ENCODE data around the gene GPSM3. TPM values are rescaled to one million over a fixed set of nuclear protein-coding genes. Genes with fewer than 3 reads are reported as not detected.
"Not testable (repeated sequence)": the region's sequence is repeated elsewhere in the genome, so short reads cannot be mapped to it uniquely, and the experiment has no call there.

GPSM3 gene
- total and polyA plus RNA-seq, 4 donors, result 8.1 to 145 (median 47.3) TPM

DNA sequence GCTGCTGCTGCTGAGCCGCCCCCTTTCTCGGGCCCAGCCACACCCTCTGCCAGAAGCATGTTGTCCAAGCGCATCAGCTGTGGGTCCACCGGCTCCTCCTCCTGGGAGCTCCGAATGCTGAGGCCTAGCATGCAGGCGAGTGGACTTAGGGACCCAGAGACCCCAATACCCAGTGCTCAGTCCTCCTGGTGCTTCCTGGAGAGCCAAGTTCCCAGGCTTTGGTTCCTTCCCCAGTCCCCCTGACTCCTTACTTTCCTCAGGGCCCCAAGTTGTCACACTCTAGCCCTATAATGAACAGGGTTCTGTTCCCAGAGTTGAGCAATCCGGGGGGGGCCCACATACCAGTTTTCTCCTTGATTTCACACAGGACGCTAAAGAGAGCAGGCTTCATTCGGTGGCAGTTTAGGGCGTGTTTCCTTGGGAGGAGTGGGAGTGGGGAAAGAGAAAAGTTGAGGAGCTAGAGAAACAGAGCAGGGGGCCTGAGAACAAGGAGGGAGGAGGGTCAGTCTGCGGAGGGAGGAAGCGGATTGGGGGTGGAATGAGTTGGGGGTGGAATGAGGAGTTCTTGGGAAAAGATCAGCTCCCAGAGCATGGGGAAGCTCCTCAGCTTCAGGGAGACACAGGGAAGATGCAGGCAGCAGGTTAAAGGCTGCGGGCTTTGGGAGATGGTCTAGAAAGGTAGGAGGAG lies 3.9 kb downstream of the GPSM3 start:
- Histone ChIP-seq H3K27me3 (ENCODE audit: control insufficient read depth in 3 of 3, insufficient read depth in 3 of 3, low read length in 2 of 3) (no peaks in the 10 kb centered on the region), H3K9me3 (ENCODE audit: control insufficient read depth in 4 of 4, insufficient read depth in 3 of 4, low read length in 3 of 4) (no peaks in the 10 kb centered on the region), H3K27ac (ENCODE audit: low read depth in 1 of 2, low read length in 1 of 2) (peak overlapping the region; percentile 69 to 97), H3K36me3 (ENCODE audit: control insufficient read depth in 4 of 4, insufficient read depth in 4 of 4, low read length in 4 of 4) (peaks cover 0 to 15% (median 13%) of the 10 kb centered on the region in 4 donors), H3K4me3 (peak overlapping the region; percentile 60), H3K9ac (ENCODE audit: insufficient read depth in 1 of 2, low read length in 2 of 2) (peak overlapping the region; percentile 73 to 85), H3K4me1 (ENCODE audit: control insufficient read depth in 5 of 5, insufficient read depth in 5 of 5, low read length in 5 of 5) (peaks cover 0 to 62% (median 19%) of the 10 kb centered on the region in 5 donors)
- WGBS, 2 donors, result 24 to 38% methylated on average over 11 to 13 of the region's 13 CpGs
- TF ChIP-seq CTCF (IDR thresholded peaks at IDR 0.05; ENCODE audit: control extremely low read depth, extremely low read depth), result no peak
- ATAC-seq (ENCODE audit: insufficient read depth, low FRiP score) (no peak), DNase-seq (peak in 2 of 3 donors; percentile 52 to 60)

GRCh38 chr6:32187725-32188380 lies 4.6 kb downstream of the GPSM3 start:
- not testable (repeated sequence) for H3K27me3 ChIP-seq (ENCODE audit: control insufficient read depth in 3 of 3, insufficient read depth in 3 of 3, low read length in 2 of 3); H3K4me3 ChIP-seq; H3K9ac ChIP-seq (ENCODE audit: insufficient read depth in 1 of 2, low read length in 2 of 2); DNase-seq; ATAC-seq (ENCODE audit: insufficient read depth, low FRiP score); H3K9me3 ChIP-seq (ENCODE audit: control insufficient read depth in 4 of 4, insufficient read depth in 3 of 4, low read length in 3 of 4)
- Histone ChIP-seq H3K36me3 (ENCODE audit: control insufficient read depth in 4 of 4, insufficient read depth in 4 of 4, low read length in 4 of 4) (peaks cover 0 to 22% (median 15%) of the 10 kb centered on the region in 4 donors), H3K27ac (ENCODE audit: low read depth in 1 of 2, low read length in 1 of 2) (peak overlapping the region in 1 of 2 donors; percentile 69), H3K4me1 (ENCODE audit: control insufficient read depth in 5 of 5, insufficient read depth in 5 of 5, low read length in 5 of 5) (peaks cover 0 to 60% (median 19%) of the 10 kb centered on the region in 5 donors)
- WGBS, 2 donors, result 76 to 92% methylated on average over 15 to 18 of the region's 18 CpGs

DNA sequence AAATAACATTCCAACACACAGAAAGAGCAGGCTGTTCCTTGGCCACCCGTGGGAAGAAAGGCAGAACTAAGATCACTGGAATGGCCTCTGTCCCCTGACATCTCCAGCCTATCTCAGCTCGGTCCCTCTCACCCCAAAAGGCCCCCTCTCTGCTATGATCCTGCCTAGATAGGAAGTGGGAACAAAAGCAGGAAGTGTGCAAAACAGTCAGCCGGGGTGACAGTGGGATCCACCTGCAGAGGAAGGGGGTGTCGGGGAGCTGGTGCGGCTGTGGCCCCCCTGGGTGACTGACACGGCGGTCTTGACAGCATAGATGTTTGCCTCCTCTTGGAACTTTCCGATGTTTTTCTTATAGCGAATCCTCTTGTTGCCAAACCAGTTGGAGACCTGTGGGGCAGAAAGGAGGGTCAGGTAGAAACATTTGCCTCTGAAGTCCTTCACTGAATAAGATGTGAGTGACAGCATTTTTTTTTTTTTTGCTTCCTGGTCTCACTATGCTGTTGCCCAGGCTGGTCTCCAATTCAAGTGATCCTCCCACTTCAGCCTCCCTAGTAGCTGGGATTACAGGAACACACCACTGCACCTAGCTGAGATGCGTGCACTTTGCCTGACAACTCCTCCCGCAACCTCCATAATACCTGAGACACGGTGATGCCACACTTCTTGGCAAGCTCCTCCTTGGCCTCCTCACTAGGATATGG lies 5.3 kb downstream of the GPSM3 start:
- no peak overlapping the region for H3K4me3 ChIP-seq
- H3K9me3 ChIP-seq (ENCODE audit: control insufficient read depth in 4 of 4, insufficient read depth in 3 of 4, low read length in 3 of 4), result no peaks in the 10 kb centered on the region
- ATAC-seq (ENCODE audit: insufficient read depth, low FRiP score) (no peak), DNase-seq (no peak)
- H3K4me1 ChIP-seq (ENCODE audit: control insufficient read depth in 5 of 5, insufficient read depth in 5 of 5, low read length in 5 of 5), result peaks cover 0 to 55% (median 17%) of the 10 kb centered on the region in 5 donors
- no peaks in the 10 kb centered on the region for H3K27me3 ChIP-seq (ENCODE audit: control insufficient read depth in 3 of 3, insufficient read depth in 3 of 3, low read length in 2 of 3)
- no peak overlapping the region for H3K9ac ChIP-seq (ENCODE audit: insufficient read depth in 1 of 2, low read length in 2 of 2)
- 38 to 48% methylated on average over 12 of the region's 12 CpGs for WGBS, 2 donors
- H3K36me3 ChIP-seq (ENCODE audit: control insufficient read depth in 4 of 4, insufficient read depth in 4 of 4, low read length in 4 of 4), result peaks cover 0 to 25% (median 16%) of the 10 kb centered on the region in 4 donors
- peak overlapping the region; percentile 57 to 63 for H3K27ac ChIP-seq (ENCODE audit: low read depth in 1 of 2, low read length in 1 of 2)
- TF ChIP-seq CTCF (IDR thresholded peaks at IDR 0.05; ENCODE audit: control extremely low read depth, extremely low read depth), result no peak

DNA sequence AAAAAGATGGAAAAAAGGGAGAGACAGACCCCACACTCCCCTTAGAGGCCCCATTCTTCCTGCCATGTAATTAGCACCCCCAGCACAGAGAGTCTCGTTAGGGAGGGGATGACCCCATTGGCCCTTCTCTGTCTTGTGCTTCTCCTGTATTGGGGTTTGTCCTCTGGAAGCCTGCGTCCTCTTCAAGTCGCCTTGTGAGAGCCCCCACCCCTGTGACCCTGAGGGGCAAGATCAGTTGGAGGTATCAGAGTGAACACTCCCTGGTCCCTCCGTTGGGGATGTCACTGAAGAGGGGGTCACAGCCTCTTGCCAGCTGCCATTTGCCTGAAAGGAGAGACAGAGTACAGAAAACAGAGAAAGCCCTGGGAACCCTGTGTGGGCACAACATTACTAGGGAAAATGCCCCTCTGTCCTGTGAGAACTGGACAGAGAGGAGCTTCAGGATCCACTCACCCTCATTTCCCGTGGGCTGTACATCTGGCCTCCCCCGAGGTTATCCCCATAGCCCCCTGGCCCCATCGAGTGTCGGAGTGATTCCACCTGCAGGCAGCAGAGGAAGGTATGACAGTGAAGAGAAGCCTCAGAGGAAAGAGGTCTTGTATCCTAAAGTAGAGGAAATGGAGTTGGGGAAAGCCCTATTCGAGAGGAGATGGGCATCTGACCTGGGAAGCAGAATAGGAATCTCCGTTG lies 6.1 kb downstream of the GPSM3 start:
- Histone ChIP-seq H3K27ac (ENCODE audit: low read depth in 1 of 2, low read length in 1 of 2) (peak overlapping the region; percentile 76 to 80), H3K36me3 (ENCODE audit: control insufficient read depth in 4 of 4, insufficient read depth in 4 of 4, low read length in 4 of 4) (peaks cover 0 to 27% (median 20%) of the 10 kb centered on the region in 4 donors), H3K4me1 (ENCODE audit: control insufficient read depth in 5 of 5, insufficient read depth in 5 of 5, low read length in 5 of 5) (peaks cover 0 to 48% (median 18%) of the 10 kb centered on the region in 5 donors)
- H3K9me3 ChIP-seq (ENCODE audit: control insufficient read depth in 4 of 4, insufficient read depth in 3 of 4, low read length in 3 of 4); H3K4me3 ChIP-seq; H3K27me3 ChIP-seq (ENCODE audit: control insufficient read depth in 3 of 3, insufficient read depth in 3 of 3, low read length in 2 of 3); H3K9ac ChIP-seq (ENCODE audit: insufficient read depth in 1 of 2, low read length in 2 of 2); ATAC-seq (ENCODE audit: insufficient read depth, low FRiP score); DNase-seq: not testable (repeated sequence)
- 69 to 73% methylated on average over 10 of the region's 10 CpGs for WGBS, 2 donors

GRCh38 chr6:32185681-32186131 lies 6.7 kb downstream of the GPSM3 start:
- DNase-seq, result peak; percentile 83 to 89 (median 86)
- H3K4me3 ChIP-seq; H3K9ac ChIP-seq (ENCODE audit: insufficient read depth in 1 of 2, low read length in 2 of 2); H3K9me3 ChIP-seq (ENCODE audit: control insufficient read depth in 4 of 4, insufficient read depth in 3 of 4, low read length in 3 of 4); H3K27me3 ChIP-seq (ENCODE audit: control insufficient read depth in 3 of 3, insufficient read depth in 3 of 3, low read length in 2 of 3): not testable (repeated sequence)
- Histone ChIP-seq H3K27ac (ENCODE audit: low read depth in 1 of 2, low read length in 1 of 2) (peak overlapping the region; percentile 76 to 80), H3K4me1 (ENCODE audit: control insufficient read depth in 5 of 5, insufficient read depth in 5 of 5, low read length in 5 of 5) (peaks cover 0 to 42% (median 18%) of the 10 kb centered on the region in 5 donors), H3K36me3 (ENCODE audit: control insufficient read depth in 4 of 4, insufficient read depth in 4 of 4, low read length in 4 of 4) (peaks cover 0 to 27% (median 24%) of the 10 kb centered on the region in 4 donors)
- peak; percentile 46 for ATAC-seq (ENCODE audit: insufficient read depth, low FRiP score)
- WGBS, 2 donors, result 21 to 50% methylated on average over 11 of the region's 11 CpGs

All from lung (tissue), 12 donors.